ENCODE measurements around the gene ACD.

ACD gene

GRCh38 chr16:67659675-67660563 is at the start of gene ACD:
Gene ACD, minus strand, starts transcription at chr16:67660260. Its CDS starts 40 bp downstream, at chr16:67660220.
- TF ChIP-seq EZH2 (IDR thresholded peaks at IDR 0.05; ENCODE audit: borderline replicate concordance, low read length) = no peak
- Histone ChIP-seq H3F3A (ENCODE audit: insufficient read depth, low read length) (no peaks in the 10 kb centered on the region), H3K4me3 (ENCODE audit: low read depth, low read length, poor library complexity, severe bottlenecking) (peak within 1 kb of the TSS; percentile 81), H3K9me3 (ENCODE audit: low read length) (no peaks in the 10 kb centered on the region), H4K20me1 (ENCODE audit: insufficient read depth, low read length) (no peaks in the 10 kb centered on the region), H3K4me1 (ENCODE audit: insufficient read depth, low read length, severe bottlenecking) (peaks cover 24% of the 10 kb centered on the region), H3K36me3 (ENCODE audit: insufficient read depth, low read length) (peaks cover 48% of the 10 kb centered on the region; the same call in 1 of the 2 replicates), H2AFZ (ENCODE audit: low read length) (no peak within 1 kb of the TSS), H3K4me2 (ENCODE audit: low read length) (peak within 1 kb of the TSS; percentile 82), H3K79me2 (ENCODE audit: insufficient read depth, low read length) (no peaks in the 10 kb centered on the region), H3K9me2 (ENCODE audit: low read depth, low read length) (no peaks in the 10 kb centered on the region), H3K9ac (ENCODE audit: low read length) (peak within 1 kb of the TSS; percentile 80), H3K27ac (ENCODE audit: low read depth, low read length, poor library complexity, severe bottlenecking) (peak within 1 kb of the TSS; percentile 80), H3K27me3 (ENCODE audit: insufficient read depth, low read length) (no peaks in the 10 kb centered on the region)

GRCh38 chr16:67709050-67709449 is 49.0 kb upstream of the ACD start:
- Histone ChIP-seq H3K27ac (ENCODE audit: low read depth, low read length, poor library complexity, severe bottlenecking) (no peak overlapping the region), H3K36me3 (ENCODE audit: insufficient read depth, low read length) (peaks cover 12% of the 10 kb centered on the region), H3K9me3 (ENCODE audit: low read length) (no peaks in the 10 kb centered on the region), H4K20me1 (ENCODE audit: insufficient read depth, low read length) (no peaks in the 10 kb centered on the region), H2AFZ (ENCODE audit: low read length) (no peak overlapping the region), H3K9ac (ENCODE audit: low read length) (no peak overlapping the region), H3K4me1 (ENCODE audit: insufficient read depth, low read length, severe bottlenecking) (peaks cover 3% of the 10 kb centered on the region), H3K4me2 (ENCODE audit: low read length) (no peak overlapping the region), H3K27me3 (ENCODE audit: insufficient read depth, low read length) (no peaks in the 10 kb centered on the region), H3F3A (ENCODE audit: insufficient read depth, low read length) (no peaks in the 10 kb centered on the region), H3K4me3 (ENCODE audit: low read depth, low read length, poor library complexity, severe bottlenecking) (no peak overlapping the region), H3K9me2 (ENCODE audit: low read depth, low read length) (no peaks in the 10 kb centered on the region), H3K79me2 (ENCODE audit: insufficient read depth, low read length) (peaks cover 50% of the 10 kb centered on the region)
- TF ChIP-seq, protein P1, sequence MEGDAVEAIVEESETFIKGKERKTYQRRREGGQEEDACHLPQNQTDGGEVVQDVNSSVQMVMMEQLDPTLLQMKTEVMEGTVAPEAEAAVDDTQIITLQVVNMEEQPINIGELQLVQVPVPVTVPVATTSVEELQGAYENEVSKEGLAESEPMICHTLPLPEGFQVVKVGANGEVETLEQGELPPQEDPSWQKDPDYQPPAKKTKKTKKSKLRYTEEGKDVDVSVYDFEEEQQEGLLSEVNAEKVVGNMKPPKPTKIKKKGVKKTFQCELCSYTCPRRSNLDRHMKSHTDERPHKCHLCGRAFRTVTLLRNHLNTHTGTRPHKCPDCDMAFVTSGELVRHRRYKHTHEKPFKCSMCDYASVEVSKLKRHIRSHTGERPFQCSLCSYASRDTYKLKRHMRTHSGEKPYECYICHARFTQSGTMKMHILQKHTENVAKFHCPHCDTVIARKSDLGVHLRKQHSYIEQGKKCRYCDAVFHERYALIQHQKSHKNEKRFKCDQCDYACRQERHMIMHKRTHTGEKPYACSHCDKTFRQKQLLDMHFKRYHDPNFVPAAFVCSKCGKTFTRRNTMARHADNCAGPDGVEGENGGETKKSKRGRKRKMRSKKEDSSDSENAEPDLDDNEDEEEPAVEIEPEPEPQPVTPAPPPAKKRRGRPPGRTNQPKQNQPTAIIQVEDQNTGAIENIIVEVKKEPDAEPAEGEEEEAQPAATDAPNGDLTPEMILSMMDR (IDR thresholded peaks at IDR 0.05; ENCODE audit: low read length) = no peak
- no peak for TF ChIP-seq EZH2 (IDR thresholded peaks at IDR 0.05; ENCODE audit: borderline replicate concordance, low read length)

DNA sequence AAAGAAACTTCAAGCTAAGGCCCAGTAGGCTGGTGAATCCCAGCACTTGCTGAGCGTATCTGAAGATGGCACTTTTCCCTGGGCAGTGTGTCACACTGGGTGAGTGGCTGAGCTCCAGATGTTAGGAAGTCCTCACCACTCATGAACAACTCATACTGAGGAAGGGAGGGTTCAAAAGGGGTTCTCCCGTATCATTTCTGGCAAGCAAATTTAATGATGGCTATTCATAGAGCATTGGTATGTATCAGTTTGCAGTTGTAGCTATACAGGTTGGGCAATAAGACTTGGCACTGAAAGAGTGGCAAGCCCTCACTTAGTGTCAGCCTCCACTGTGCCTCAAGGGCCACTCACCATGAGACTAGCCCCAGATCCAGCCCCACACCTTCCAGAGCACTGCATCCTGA is 48.3 kb upstream of the ACD start:
- peaks cover 8% of the 10 kb centered on the region for H3K4me1 ChIP-seq (ENCODE audit: insufficient read depth, low read length, severe bottlenecking)
- no peak overlapping the region for H2AFZ ChIP-seq (ENCODE audit: low read length)
- peaks cover 46% of the 10 kb centered on the region for H3K79me2 ChIP-seq (ENCODE audit: insufficient read depth, low read length)
- H3K27ac ChIP-seq (ENCODE audit: low read depth, low read length, poor library complexity, severe bottlenecking) = no peak overlapping the region
- no peak overlapping the region for H3K4me2 ChIP-seq (ENCODE audit: low read length)
- H3K4me3 ChIP-seq (ENCODE audit: low read depth, low read length, poor library complexity, severe bottlenecking) = no peak overlapping the region
- no peaks in the 10 kb centered on the region for H3K27me3 ChIP-seq (ENCODE audit: insufficient read depth, low read length)
- no peaks in the 10 kb centered on the region for H3K9me3 ChIP-seq (ENCODE audit: low read length)
- H4K20me1 ChIP-seq (ENCODE audit: insufficient read depth, low read length) = no peaks in the 10 kb centered on the region
- H3K9me2 ChIP-seq (ENCODE audit: low read depth, low read length) = no peaks in the 10 kb centered on the region
- TF ChIP-seq, protein P1 (IDR thresholded peaks at IDR 0.05; ENCODE audit: low read length) = no peak
- TF ChIP-seq EZH2 (IDR thresholded peaks at IDR 0.05; ENCODE audit: borderline replicate concordance, low read length) = no peak
- no peaks in the 10 kb centered on the region for H3F3A ChIP-seq (ENCODE audit: insufficient read depth, low read length)
- peaks cover 12% of the 10 kb centered on the region for H3K36me3 ChIP-seq (ENCODE audit: insufficient read depth, low read length)
- no peak overlapping the region for H3K9ac ChIP-seq (ENCODE audit: low read length)
